Head of caudate nucleus (tissue), 42 donors: ENCODE results near the gene SAMD11.

Experiments used
- DNase-seq, 42 donors: peaks; one replicate each; pipeline versions ENCODE4 v3.0.0 to v3.0.0-alpha.2; 2020 to 2021; ENCODE audit warnings: mixed read lengths in 7 of 42
- intact Hi-C: fragments of 100-400 bp; cut with DNase I; formaldehyde crosslinking; loops from one replicate; pipeline ENCODE4 v1.15.0; 2022

The SAMD11 gene

GRCh38 chr1:915295-916172, 8.2 kb upstream of the SAMD11 start:
- DNase-seq = peak in 3 of 42 donors; percentile 1 to 10 (median 2)
- intact Hi-C loops = no loop called here

GRCh38 chr1:916173-917075, 7.3 kb upstream of the SAMD11 start:
- intact Hi-C loops = no loop called here
- peak in 3 of 42 donors; percentile 1 to 4 (median 2) for DNase-seq

- no peak for DNase-seq
- intact Hi-C loops = no loop called here
Measured at GRCh38 chr1:917076-917459, 6.7 kb upstream of the SAMD11 start.

- intact Hi-C loops = no loop called here
- no peak for DNase-seq
Measured at GRCh38 chr1:917466-918091, 6.1 kb upstream of the SAMD11 start.

GRCh38 chr1:918353-918752, 5.4 kb upstream of the SAMD11 start:
- no peak for DNase-seq
- intact Hi-C loops = no loop called here

GRCh38 chr1:918843-919242, 4.9 kb upstream of the SAMD11 start:
- DNase-seq = no peak
- intact Hi-C loops = no loop called here

GRCh38 chr1:919271-919872, 4.4 kb upstream of the SAMD11 start:
- intact Hi-C loops = no loop called here
- no peak for DNase-seq

- DNase-seq = no peak
- intact Hi-C loops = no loop called here
Measured at GRCh38 chr1:920010-920409, 3.7 kb upstream of the SAMD11 start.

- intact Hi-C loops = no loop called here
- DNase-seq = no peak
Measured at GRCh38 chr1:920521-920920, 3.2 kb upstream of the SAMD11 start.

GRCh38 chr1:921011-921837, 2.5 kb upstream of the SAMD11 start:
- DNase-seq = peak in 39 of 42 donors; percentile 38 to 86 (median 64)

GRCh38 chr1:923991-924655, 400 bp downstream of the SAMD11 start:
- intact Hi-C loops = no loop called here
- DNase-seq = no peak

More at GRCh38 chr1:921011-921837, 2.5 kb upstream of the SAMD11 start:
- intact Hi-C loops = no loop called here

GRCh38 chr1:924656-925560, 1.2 kb downstream of the SAMD11 start:
- DNase-seq = no peak
- intact Hi-C loops = no loop called here

GRCh38 chr1:925561-926421, 2.1 kb downstream of the SAMD11 start:
- intact Hi-C loops = no loop called here
- no peak for DNase-seq

GRCh38 chr1:927234-927633, 3.5 kb downstream of the SAMD11 start:
- intact Hi-C loops = no loop called here
- no peak for DNase-seq

GRCh38 chr1:927748-928147, 4.0 kb downstream of the SAMD11 start:
- no peak for DNase-seq
- intact Hi-C loops = no loop called here
